ENCODE measurements around the gene CHAMP1.
"Not testable (repeated sequence)": the region's sequence is repeated elsewhere in the genome, so short reads cannot be mapped to it uniquely, and the experiment has no call there.

CHAMP1 gene

DNA sequence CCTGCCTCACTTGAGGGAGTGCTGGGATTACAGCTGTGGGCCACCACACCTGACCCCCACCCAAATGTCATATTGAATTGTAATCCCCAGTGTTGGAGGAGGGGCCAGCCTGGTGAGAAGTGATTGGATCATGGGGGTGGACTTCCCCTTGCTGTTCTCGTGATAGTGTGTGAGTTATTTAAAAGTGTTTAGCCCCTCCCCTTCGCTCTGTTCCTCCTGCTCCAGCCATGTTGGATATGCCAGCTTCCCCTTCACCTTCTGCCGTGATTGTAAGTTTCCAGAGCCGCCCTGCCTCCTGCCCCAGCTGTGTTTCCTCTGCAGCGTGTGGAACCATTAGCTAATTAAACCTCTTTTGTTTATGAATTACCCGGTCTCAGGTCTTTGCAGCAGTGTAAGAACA is 13.7 kb downstream of the CHAMP1 start:
- no peak overlapping the region for H3K18ac ChIP-seq (ENCODE audit: low read length)
- no peak overlapping the region for H4K5ac ChIP-seq (ENCODE audit: low read length)
- H3K4me2 ChIP-seq (ENCODE audit: low read length) = no peak overlapping the region
- H3K4me1 ChIP-seq (ENCODE audit: control insufficient read depth, low read depth, low read length) = no peaks in the 10 kb centered on the region
- DNase-seq = no peak
- no peak overlapping the region for H3K4ac ChIP-seq (ENCODE audit: low read depth, low read length)
- no peaks in the 10 kb centered on the region for H3K27me3 ChIP-seq (ENCODE audit: insufficient read depth, low read length, poor library complexity)
- H3K9ac ChIP-seq (ENCODE audit: low read length) = no peak overlapping the region
- H2BK15ac ChIP-seq (replicated peaks; ENCODE audit: low read depth) = no peak overlapping the region
- no peak overlapping the region for H2AK5ac ChIP-seq (ENCODE audit: low read length)
- WGBS (ENCODE audit: extremely low coverage, insufficient coverage, low lambda C conversion rate) = no CpG with 5 or more reads among the region's 6 CpGs
- H3K79me1 ChIP-seq (ENCODE audit: low read length) = peaks cover 4% of the 10 kb centered on the region
- no peak overlapping the region for H3K27ac ChIP-seq (ENCODE audit: low read depth, low read length)
- H4K8ac ChIP-seq (ENCODE audit: low read depth, low read length) = no peak overlapping the region
- H3K23ac ChIP-seq (ENCODE audit: low read length) = no peak overlapping the region
- H3K56ac ChIP-seq (ENCODE audit: low read length) = no peak overlapping the region
- H2BK120ac ChIP-seq (ENCODE audit: low read depth, low read length) = no peak overlapping the region
- peaks cover 8% of the 10 kb centered on the region for H3K36me3 ChIP-seq (ENCODE audit: control insufficient read depth, insufficient read depth, low read length)
- no peak overlapping the region for H2BK5ac ChIP-seq (ENCODE audit: low read length)
- no peaks in the 10 kb centered on the region for H3K79me2 ChIP-seq (ENCODE audit: control insufficient read depth, insufficient read depth, low read length)
- no peak overlapping the region for H3K4me3 ChIP-seq (ENCODE audit: low read length)

DNA sequence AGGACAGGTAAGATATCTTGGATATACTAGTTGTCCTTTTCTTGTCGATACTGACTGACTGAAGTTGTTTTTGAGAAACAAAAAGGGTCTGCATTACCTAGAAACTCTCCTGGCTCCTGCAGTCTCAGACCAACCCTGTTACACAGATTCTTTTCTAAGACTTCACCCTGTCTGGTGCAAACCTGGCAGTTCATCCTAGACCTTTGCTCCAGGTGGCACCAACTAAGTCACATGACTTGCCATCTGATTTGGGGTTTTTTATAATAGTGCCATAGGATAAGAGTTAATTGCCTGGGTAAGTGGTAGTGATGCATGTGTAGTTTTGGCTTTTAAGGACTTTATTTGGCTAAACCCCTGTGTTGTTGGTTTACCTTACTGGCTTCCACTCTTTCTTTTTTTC is 14.3 kb downstream of the CHAMP1 start:
- no peak overlapping the region for H4K5ac ChIP-seq (ENCODE audit: low read length)
- no peak overlapping the region for H3K4me3 ChIP-seq (ENCODE audit: low read length)
- peaks cover 8% of the 10 kb centered on the region for H3K36me3 ChIP-seq (ENCODE audit: control insufficient read depth, insufficient read depth, low read length)
- no peak overlapping the region for H3K4ac ChIP-seq (ENCODE audit: low read depth, low read length)
- no peak overlapping the region for H3K4me2 ChIP-seq (ENCODE audit: low read length)
- no peak overlapping the region for H3K23ac ChIP-seq (ENCODE audit: low read length)
- no CpG with 5 or more reads among the region's 1 CpG for WGBS (ENCODE audit: extremely low coverage, insufficient coverage, low lambda C conversion rate)
- H3K79me1 ChIP-seq (ENCODE audit: low read length) = peaks cover 4% of the 10 kb centered on the region
- H3K4me1 ChIP-seq (ENCODE audit: control insufficient read depth, low read depth, low read length) = no peaks in the 10 kb centered on the region
- no peak overlapping the region for H3K56ac ChIP-seq (ENCODE audit: low read length)
- no peak overlapping the region for H3K27ac ChIP-seq (ENCODE audit: low read depth, low read length)
- no peaks in the 10 kb centered on the region for H3K27me3 ChIP-seq (ENCODE audit: insufficient read depth, low read length, poor library complexity)
- H2AK5ac ChIP-seq (ENCODE audit: low read length) = no peak overlapping the region
- H4K8ac ChIP-seq (ENCODE audit: low read depth, low read length) = no peak overlapping the region
- H3K18ac ChIP-seq (ENCODE audit: low read length) = no peak overlapping the region
- DNase-seq = no peak
- H3K9ac ChIP-seq (ENCODE audit: low read length) = no peak overlapping the region
- H2BK120ac ChIP-seq (ENCODE audit: low read depth, low read length) = no peak overlapping the region
- no peak overlapping the region for H2BK5ac ChIP-seq (ENCODE audit: low read length)
- no peak overlapping the region for H2BK15ac ChIP-seq (replicated peaks; ENCODE audit: low read depth)
- H3K79me2 ChIP-seq (ENCODE audit: control insufficient read depth, insufficient read depth, low read length) = no peaks in the 10 kb centered on the region

DNA sequence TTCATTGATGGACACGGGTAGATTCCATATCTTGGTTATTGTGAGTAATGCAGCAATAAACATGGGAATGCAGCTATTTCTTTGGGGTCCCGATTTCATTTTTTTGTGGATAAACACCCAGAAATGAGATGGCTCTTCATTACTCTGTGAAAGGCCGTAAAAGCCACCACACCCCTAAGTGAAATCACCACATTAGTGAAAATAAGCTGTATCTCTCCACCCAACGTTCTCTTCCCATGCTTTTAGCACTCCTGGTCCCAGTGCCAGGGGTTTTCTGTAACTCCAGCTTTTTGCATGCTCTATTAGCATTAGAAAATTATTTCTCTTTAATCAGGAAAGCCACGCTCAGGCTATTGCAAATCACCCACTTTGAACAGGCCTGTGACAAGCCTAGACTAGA is 15.8 kb downstream of the CHAMP1 start:
- no CpG with 5 or more reads among the region's 5 CpGs for WGBS (ENCODE audit: extremely low coverage, insufficient coverage, low lambda C conversion rate)
- Histone ChIP-seq H3K4me1 (ENCODE audit: control insufficient read depth, low read depth, low read length) (no peaks in the 10 kb centered on the region), H2BK5ac (ENCODE audit: low read length) (no peak overlapping the region), H4K8ac (ENCODE audit: low read depth, low read length) (no peak overlapping the region), H3K18ac (ENCODE audit: low read length) (no peak overlapping the region), H3K4ac (ENCODE audit: low read depth, low read length) (no peak overlapping the region), H3K27me3 (ENCODE audit: insufficient read depth, low read length, poor library complexity) (no peaks in the 10 kb centered on the region), H2BK120ac (ENCODE audit: low read depth, low read length) (no peak overlapping the region), H3K56ac (ENCODE audit: low read length) (no peak overlapping the region), H3K23ac (ENCODE audit: low read length) (no peak overlapping the region), H4K5ac (ENCODE audit: low read length) (no peak overlapping the region), H2BK15ac (replicated peaks; ENCODE audit: low read depth) (no peak overlapping the region), H3K4me2 (ENCODE audit: low read length) (no peak overlapping the region), H3K27ac (ENCODE audit: low read depth, low read length) (no peak overlapping the region), H3K4me3 (ENCODE audit: low read length) (no peak overlapping the region), H3K36me3 (ENCODE audit: control insufficient read depth, insufficient read depth, low read length) (no peaks in the 10 kb centered on the region), H3K79me2 (ENCODE audit: control insufficient read depth, insufficient read depth, low read length) (no peaks in the 10 kb centered on the region), H3K9ac (ENCODE audit: low read length) (no peak overlapping the region), H3K79me1 (ENCODE audit: low read length) (no peaks in the 10 kb centered on the region), H2AK5ac (ENCODE audit: low read length) (no peak overlapping the region)
- DNase-seq = no peak

DNA sequence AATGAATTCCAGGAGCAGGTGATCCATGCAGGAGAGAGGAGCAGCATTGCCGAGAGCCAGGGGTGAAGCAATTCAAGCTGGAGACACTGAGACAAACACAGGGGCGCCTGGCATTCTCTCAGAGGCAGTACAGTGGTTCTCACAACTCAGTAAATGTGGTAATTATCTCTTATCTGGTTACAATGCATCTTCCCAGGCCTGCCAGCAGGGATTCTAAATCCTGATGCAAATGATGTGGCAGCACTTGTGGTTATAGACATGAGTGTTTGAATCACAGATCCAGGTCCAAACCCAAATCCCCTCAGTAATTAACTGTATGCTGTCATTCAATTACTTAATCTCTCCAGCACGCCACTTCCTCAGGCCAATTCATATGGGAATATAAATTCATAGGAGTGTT is 19.6 kb downstream of the CHAMP1 start:
- H3K4me1 ChIP-seq (ENCODE audit: control insufficient read depth, low read depth, low read length); H3K27ac ChIP-seq (ENCODE audit: low read depth, low read length); H3K23ac ChIP-seq (ENCODE audit: low read length); H3K9ac ChIP-seq (ENCODE audit: low read length); H2BK5ac ChIP-seq (ENCODE audit: low read length); H3K56ac ChIP-seq (ENCODE audit: low read length); H2BK120ac ChIP-seq (ENCODE audit: low read depth, low read length); H3K36me3 ChIP-seq (ENCODE audit: control insufficient read depth, insufficient read depth, low read length); H3K79me1 ChIP-seq (ENCODE audit: low read length); H4K5ac ChIP-seq (ENCODE audit: low read length); H3K27me3 ChIP-seq (ENCODE audit: insufficient read depth, low read length, poor library complexity); H3K4me2 ChIP-seq (ENCODE audit: low read length); H2BK15ac ChIP-seq (replicated peaks; ENCODE audit: low read depth); H3K4me3 ChIP-seq (ENCODE audit: low read length); H3K79me2 ChIP-seq (ENCODE audit: control insufficient read depth, insufficient read depth, low read length); H2AK5ac ChIP-seq (ENCODE audit: low read length); H3K18ac ChIP-seq (ENCODE audit: low read length); H4K8ac ChIP-seq (ENCODE audit: low read depth, low read length); H3K4ac ChIP-seq (ENCODE audit: low read depth, low read length): not testable (repeated sequence)
- DNase-seq = peak; percentile 50
- no CpG with 5 or more reads among the region's 3 CpGs for WGBS (ENCODE audit: extremely low coverage, insufficient coverage, low lambda C conversion rate)

DNA sequence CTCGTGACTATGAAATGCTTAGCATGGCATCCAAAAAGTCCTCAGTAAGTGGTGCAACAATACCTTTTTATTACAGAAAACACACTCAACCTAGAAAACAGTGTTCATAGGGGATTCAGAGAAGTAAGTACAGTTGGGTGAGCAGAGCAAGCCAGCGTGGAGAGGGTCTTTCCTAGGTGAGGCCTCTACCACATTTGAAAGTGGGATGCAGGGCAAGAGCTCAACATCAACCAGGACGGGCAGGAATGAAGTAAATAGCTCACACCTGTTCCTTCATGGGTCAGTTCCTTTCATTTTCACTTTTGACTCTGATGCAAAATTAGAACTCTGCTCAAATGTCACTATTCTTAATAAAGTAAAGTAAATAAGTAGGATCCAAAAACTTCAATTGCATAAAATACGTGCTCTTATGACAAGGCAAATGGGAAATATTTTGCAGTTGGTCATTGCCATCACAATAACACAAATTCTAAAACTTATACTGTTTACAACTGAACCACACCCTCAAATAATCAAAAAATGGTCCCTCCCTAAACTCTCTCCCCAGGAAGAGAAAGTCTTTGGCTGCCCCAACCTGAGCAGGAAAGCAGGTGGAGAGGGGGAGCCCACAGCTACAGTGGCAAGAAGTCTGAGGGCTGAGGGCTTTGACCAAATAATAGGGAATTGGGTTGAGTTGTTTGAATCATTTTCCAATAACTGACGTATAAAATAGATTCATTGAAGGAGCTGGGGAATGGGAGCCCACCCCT is 20.2 kb downstream of the CHAMP1 start:
- Histone ChIP-seq H3K4me3 (ENCODE audit: low read length) (no peak overlapping the region), H4K5ac (ENCODE audit: low read length) (no peak overlapping the region), H2BK15ac (replicated peaks; ENCODE audit: low read depth) (no peak overlapping the region), H3K4me2 (ENCODE audit: low read length) (no peak overlapping the region), H3K27me3 (ENCODE audit: insufficient read depth, low read length, poor library complexity) (no peaks in the 10 kb centered on the region), H3K79me2 (ENCODE audit: control insufficient read depth, insufficient read depth, low read length) (no peaks in the 10 kb centered on the region), H2BK120ac (ENCODE audit: low read depth, low read length) (no peak overlapping the region), H3K4ac (ENCODE audit: low read depth, low read length) (no peak overlapping the region), H3K4me1 (ENCODE audit: control insufficient read depth, low read depth, low read length) (no peaks in the 10 kb centered on the region), H3K27ac (ENCODE audit: low read depth, low read length) (no peak overlapping the region), H3K56ac (ENCODE audit: low read length) (no peak overlapping the region), H2BK5ac (ENCODE audit: low read length) (no peak overlapping the region), H2AK5ac (ENCODE audit: low read length) (no peak overlapping the region), H4K8ac (ENCODE audit: low read depth, low read length) (no peak overlapping the region), H3K23ac (ENCODE audit: low read length) (no peak overlapping the region), H3K18ac (ENCODE audit: low read length) (no peak overlapping the region), H3K79me1 (ENCODE audit: low read length) (no peaks in the 10 kb centered on the region), H3K36me3 (ENCODE audit: control insufficient read depth, insufficient read depth, low read length) (no peaks in the 10 kb centered on the region), H3K9ac (ENCODE audit: low read length) (no peak overlapping the region)
- DNase-seq = no peak
- no CpG with 5 or more reads among the region's 5 CpGs for WGBS (ENCODE audit: extremely low coverage, insufficient coverage, low lambda C conversion rate)

DNA sequence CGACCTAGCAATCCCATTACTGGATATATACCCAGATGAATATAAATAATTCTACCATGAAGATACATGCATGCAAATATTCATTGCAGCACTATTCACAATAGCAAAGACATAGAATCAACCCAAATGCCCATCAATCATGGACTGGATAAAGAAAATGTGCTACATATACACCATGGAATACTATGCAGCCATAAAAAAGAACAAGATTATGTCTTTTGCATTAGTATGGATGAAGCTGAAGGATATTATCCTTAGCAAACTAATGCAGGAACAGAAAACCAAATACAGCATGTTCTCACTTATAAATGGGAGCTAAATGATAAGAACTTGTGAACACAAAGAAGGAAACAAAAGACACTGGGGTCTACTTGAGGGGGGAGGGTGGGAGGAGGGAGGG is 22.2 kb downstream of the CHAMP1 start:
- WGBS (ENCODE audit: extremely low coverage, insufficient coverage, low lambda C conversion rate) = no CpG with 5 or more reads among the region's 1 CpG
- H3K27me3 ChIP-seq (ENCODE audit: insufficient read depth, low read length, poor library complexity); H3K23ac ChIP-seq (ENCODE audit: low read length); H4K5ac ChIP-seq (ENCODE audit: low read length); H3K4me3 ChIP-seq (ENCODE audit: low read length); H3K4me1 ChIP-seq (ENCODE audit: control insufficient read depth, low read depth, low read length); H3K9ac ChIP-seq (ENCODE audit: low read length); H3K56ac ChIP-seq (ENCODE audit: low read length); H3K4ac ChIP-seq (ENCODE audit: low read depth, low read length); DNase-seq; H2BK5ac ChIP-seq (ENCODE audit: low read length); H3K79me1 ChIP-seq (ENCODE audit: low read length); H2AK5ac ChIP-seq (ENCODE audit: low read length); H4K8ac ChIP-seq (ENCODE audit: low read depth, low read length); H2BK15ac ChIP-seq (replicated peaks; ENCODE audit: low read depth); H3K4me2 ChIP-seq (ENCODE audit: low read length); H3K79me2 ChIP-seq (ENCODE audit: control insufficient read depth, insufficient read depth, low read length); H3K36me3 ChIP-seq (ENCODE audit: control insufficient read depth, insufficient read depth, low read length); H3K27ac ChIP-seq (ENCODE audit: low read depth, low read length); H2BK120ac ChIP-seq (ENCODE audit: low read depth, low read length); H3K18ac ChIP-seq (ENCODE audit: low read length): not testable (repeated sequence)

All from mesendoderm (in vitro differentiated cells).